Stomach (tissue), 4 donors: ENCODE measurements around the gene ADD2.

Experiments used
- EP300 ChIP-seq: sonication (generic); formaldehyde crosslinking; IDR thresholded peaks from one replicate; pipeline ENCODE4 v1.6.1; 2017; ENCODE audit warnings: antibody characterized with exemption
- POLR2AphosphoS5 ChIP-seq, 3 donors: sonication (generic); formaldehyde crosslinking; IDR thresholded peaks; one replicate each; pipeline ENCODE4 v1.6.1; 2016; ENCODE audit warnings: antibody characterized with exemption in 3 of 3

GRCh38 chr2:70696142-70696541, 71.9 kb downstream of the ADD2 start:
- no peak for TF ChIP-seq EP300
- no peak for TF ChIP-seq POLR2AphosphoS5 (IDR thresholded peaks at IDR 0.05)
